Urothelium cell line (cell line): ENCODE data around the gene LCE7A.
A peak's percentile ranks its signal among the peaks of the same experiment; 100 is the strongest.

ENCODE experiments used
- DNase-seq: peaks from one replicate; pipeline ENCODE4 v3.0.0; 2011; ENCODE audit warnings: low spot score, mixed read lengths
- FAIRE-seq: peaks from 2 replicates; lab custom pipeline; 2011; peaks lifted over from hg19 to GRCh38; lab: Jason Lieb, UNC

LCE7A gene, protein sequence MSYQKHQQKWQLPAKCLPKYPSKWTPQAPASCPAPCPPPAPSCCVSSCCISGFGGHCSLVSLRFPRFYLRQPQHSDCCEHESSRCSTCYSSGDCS

GRCh38 chr1:152859696-152860095 is at the start of gene LCE7A:
TSS of gene LCE7A (plus strand) at chr1:152859996. CDS start at chr1:152860698, 702 bp downstream.
- DNase-seq (no peak), FAIRE-seq (no peak)

- FAIRE-seq = no peak
- no peak for DNase-seq
These were observed 48.7 kb upstream of the LCE7A start for GRCh38 chr1:152811050-152811449.

DNA sequence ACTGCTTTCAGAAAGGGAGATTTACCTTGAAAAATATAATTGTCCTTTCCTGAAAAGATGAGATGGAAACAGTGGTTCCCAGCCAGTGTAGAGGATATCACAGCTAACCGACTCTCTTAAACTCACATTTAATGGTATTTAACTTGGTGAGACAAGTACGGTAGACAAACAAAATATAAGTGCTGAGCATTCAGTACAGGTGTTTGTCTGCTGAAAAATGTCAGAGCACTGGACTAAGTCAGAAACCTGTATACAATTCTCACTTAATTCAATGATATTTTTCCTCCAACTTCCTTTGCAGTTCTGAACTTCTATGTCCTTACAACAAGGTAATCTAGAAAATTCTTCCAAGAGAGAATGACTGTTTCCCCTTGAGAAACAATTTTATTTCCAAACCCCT is 48.1 kb upstream of the LCE7A start, which contains the start of gene LCE1B:
TSS of gene LCE1B (plus strand) at position 301 of the 400 bp plus-strand sequence. CDS start 476 bp downstream, outside the sequence.
- DNase-seq (no peak), FAIRE-seq (no peak)

DNA sequence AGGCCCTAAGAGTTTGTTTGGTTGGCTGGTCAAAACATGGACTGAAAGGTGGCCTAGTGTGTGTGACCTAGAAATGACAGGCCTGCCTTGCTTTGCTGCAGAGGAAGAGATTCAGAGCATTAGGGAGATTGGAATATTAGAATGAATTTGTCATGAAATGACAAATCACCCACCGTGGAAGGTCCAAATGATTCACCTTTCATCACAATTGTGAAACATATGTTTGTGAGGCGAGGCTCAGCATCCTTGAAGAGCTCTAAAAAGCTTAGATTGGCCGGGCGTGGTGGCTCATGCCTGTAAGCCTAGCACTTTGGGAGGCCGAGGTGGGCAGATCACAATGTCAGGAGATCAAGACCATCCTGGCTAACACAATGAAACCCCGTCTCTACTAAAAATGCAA is 42.5 kb upstream of the LCE7A start:
- FAIRE-seq = no peak
- no peak for DNase-seq

DNA sequence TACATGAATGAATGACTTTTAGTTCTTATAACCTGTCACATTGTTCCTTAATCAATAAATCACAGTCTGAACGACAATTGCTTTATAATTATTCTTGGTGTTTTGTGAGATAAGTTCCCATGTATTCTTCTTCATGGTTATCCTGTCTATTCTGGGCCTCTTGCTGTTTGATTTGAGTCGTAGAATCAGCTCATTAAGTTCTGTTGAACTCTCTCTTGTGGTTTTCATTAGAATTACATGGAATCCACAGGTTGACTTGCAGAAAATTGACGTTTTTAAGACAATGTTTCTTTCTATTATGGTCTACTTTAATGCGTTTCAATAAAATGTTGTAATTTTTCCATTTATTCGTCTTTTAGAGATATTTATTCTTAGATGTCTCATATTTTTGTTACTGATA is 36.5 kb upstream of the LCE7A start:
- FAIRE-seq (no peak), DNase-seq (no peak)

- FAIRE-seq (no peak), DNase-seq (no peak)
These were observed 34.8 kb upstream of the LCE7A start for GRCh38 chr1:152824964-152825363.

DNA sequence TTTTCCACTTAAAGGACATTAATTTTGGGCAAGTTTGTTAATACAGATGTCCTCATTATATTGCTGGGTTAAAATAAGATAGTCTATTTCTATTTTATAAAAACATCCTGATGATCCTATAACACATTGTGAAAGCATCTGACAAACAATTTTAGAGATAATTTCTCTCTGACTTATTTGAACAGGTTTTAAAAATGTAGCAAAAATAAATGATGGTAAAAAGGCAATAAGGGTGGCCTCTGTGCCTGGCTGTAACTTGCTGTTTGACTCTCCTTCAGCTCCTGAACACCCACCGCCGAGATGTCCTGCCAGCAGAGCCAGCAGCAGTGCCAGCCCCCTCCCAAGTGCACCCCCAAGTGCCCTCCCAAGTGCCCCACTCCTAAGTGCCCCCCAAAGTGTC is 32.6 kb upstream of the LCE7A start, which contains the start of gene LCE1A:
TSS of gene LCE1A (plus strand) at position 301 of the 400 bp plus-strand sequence. CDS start at position 301, 0 bp downstream.
- no peak for FAIRE-seq

DNA sequence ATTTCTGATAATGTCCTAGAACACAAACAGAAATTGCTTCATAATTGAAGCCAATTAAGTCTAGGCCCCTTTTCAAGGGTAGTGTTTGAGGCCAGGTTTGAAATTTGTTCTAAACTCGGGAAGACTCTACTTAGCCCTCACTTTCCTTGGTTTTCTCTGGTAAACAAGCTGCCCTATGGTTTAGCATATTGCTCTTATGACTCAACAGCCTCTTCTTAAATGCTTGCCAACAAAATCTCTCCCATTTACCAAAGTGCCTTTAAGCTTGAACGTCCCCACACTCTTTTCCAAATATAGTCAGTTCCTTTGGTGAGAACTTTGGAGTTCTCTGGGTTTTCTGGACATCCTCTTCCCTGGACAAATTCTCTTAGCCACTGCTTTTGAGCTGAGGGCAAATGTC is 22.9 kb upstream of the LCE7A start:
- no peak for FAIRE-seq
- no peak for DNase-seq

More for the DNA sequence above, 32.6 kb upstream of the LCE7A start, which contains the start of gene LCE1A:
- DNase-seq = no peak

DNA sequence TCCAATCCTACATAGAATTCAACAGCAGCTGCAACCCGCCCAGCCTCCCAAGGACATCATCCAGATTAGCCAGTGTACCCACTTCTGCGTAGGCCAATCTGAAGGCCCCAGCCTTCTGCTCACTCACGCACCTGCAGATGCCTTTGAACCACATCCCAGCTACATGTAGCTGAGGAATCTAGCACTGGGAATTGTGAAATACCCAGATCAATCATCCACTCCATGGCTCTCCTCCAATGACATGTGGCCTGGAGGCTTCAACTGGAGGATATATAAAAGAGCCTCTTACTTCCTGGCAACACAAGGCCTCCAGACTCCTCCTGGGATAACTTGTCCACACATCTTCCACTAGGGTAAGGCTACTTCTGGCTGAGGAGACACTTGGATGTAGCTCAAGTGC is 17.2 kb upstream of the LCE7A start, which contains the start of gene LCE6A:
TSS of gene LCE6A (plus strand) at position 301 of the 400 bp plus-strand sequence. CDS start 665 bp downstream, outside the sequence.
- no peak for FAIRE-seq
- no peak for DNase-seq

GRCh38 chr1:152855661-152856060 is 4.1 kb upstream of the LCE7A start:
- no peak for FAIRE-seq

GRCh38 chr1:152858062-152858461 is 1.7 kb upstream of the LCE7A start:
- no peak for DNase-seq
- no peak for FAIRE-seq

More at GRCh38 chr1:152855661-152856060, 4.1 kb upstream of the LCE7A start:
- DNase-seq = no peak

DNA sequence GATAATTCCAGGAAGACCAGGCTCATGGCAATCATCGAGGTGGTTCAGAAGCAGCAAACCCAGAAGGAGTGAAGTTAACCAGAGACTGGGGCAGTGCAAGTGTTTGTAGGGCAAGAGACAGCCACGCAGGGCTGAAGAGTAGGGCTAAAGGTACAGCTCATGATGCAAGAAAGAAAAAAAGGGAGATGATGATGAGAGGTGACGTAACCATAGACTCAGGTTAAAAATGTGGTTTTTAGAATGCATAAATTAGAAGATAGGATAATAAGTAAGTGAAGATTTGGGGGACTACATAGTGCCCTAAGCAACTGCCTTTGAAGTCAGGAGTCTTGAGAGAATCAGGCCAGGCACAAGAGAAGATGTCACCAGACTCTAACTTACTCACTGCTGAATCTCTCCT is 333 bp downstream of the LCE7A start:
- DNase-seq (no peak), FAIRE-seq (no peak)

DNA sequence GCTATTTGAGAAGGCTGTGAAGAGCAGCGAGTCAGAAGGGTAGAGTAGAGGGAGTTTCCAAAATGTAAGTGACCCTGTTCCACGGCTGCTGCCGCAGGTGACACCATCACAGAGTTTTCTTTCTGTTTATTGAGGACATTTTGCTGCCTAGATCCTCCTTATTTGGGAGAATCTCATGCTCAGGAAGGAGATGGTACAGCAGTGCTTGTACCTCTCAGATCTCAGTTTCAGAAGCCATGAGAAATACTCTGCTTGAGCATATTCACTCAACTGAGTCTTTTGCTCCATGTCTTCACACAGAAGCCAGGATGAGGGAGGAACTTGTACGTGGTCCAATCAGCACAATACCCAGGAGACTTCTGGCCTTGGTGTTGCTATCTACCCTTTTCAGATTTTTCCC is 1.6 kb downstream of the LCE7A start:
- FAIRE-seq = no peak

GRCh38 chr1:152864443-152864842 is 4.6 kb downstream of the LCE7A start:
- no peak for DNase-seq
- no peak for FAIRE-seq

More for the DNA sequence above, 1.6 kb downstream of the LCE7A start:
- no peak for DNase-seq

GRCh38 chr1:152866321-152866720 is 6.5 kb downstream of the LCE7A start:
- DNase-seq = no peak
- no peak for FAIRE-seq

GRCh38 chr1:152869808-152870419 is 10.1 kb downstream of the LCE7A start:
- DNase-seq = peak; percentile 80
- FAIRE-seq = peak; percentile 78

DNA sequence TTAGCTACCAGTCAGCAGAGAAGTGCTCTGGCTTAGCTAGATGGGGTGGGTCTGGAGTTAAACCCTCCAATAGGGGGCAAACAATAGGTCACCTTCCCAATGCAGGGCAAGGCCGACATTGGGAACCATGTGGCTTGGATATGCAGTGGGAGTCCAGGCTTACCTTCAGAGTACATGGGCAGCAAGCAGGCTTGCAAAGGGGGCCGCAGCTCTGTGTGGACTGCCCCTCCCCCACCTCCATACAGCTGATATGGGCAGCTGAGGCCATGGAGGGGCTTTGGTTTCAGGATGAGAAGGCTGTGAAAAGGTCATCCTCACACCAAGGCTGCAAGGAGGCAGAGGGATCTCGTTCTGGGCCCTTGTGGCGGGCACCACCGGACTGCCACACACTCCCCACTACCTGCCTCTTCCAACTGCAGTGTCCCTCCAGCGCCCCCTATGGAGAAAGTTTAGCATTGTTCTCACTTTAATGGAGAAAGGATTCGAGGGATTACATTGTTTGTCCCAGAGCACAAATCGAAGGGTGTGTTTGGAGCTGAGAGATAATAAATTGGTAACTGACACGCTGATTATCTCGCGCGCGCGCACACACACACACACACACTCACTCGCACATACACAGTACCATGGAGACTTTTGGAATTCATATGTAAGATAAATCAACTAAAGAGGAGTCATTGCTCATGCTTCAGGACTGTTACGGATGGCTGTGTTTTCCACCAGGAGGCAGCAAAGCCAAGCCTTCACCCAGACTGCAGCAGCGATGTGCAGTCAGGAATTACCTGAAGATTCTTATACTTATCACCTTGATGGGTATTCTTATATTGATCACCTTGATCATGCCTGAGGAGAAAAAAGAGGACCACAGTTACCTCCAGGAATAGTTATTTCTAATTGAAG is 11.3 kb downstream of the LCE7A start:
- FAIRE-seq (no peak), DNase-seq (peak; percentile 71)

DNA sequence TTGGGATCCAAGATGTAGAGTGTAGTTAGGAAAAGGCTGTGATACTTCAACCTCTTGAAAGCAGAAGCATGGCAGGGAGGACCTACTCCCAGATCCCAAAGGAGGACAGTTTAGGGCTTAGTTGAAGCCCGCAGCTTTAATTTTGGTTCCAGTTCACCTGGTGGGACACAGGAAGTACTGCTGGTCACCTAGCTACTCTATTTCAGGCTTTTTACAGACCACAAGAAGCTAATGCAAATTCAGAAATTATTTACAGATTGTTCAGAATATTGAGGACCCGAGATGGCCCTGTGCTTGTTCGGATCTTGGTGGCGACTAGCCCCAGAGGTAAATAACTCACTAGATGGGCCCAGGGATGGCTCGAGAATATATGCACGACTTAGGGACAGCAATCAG is 11.9 kb downstream of the LCE7A start:
- FAIRE-seq = no peak
- no peak for DNase-seq

GRCh38 chr1:152873495-152873894 is 13.7 kb downstream of the LCE7A start:
- DNase-seq (no peak), FAIRE-seq (no peak)

- DNase-seq = no peak
- no peak for FAIRE-seq
These were observed 17.0 kb downstream of the LCE7A start for GRCh38 chr1:152876827-152877226.

- FAIRE-seq = no peak
- no peak for DNase-seq
These were observed 18.2 kb downstream of the LCE7A start, which contains the start of gene SMCP for GRCh38 chr1:152878042-152878441. TSS of gene SMCP (plus strand) at chr1:152878322. CDS start at chr1:152884423, 6,101 bp downstream.
